CD4-positive, alpha-beta T cell treated with Interleukin-15 for 4 hours (primary cell): Measurements from ENCODE around the gene KCP.

ENCODE experiments used
- DNase-seq: peaks from one replicate; pipeline ENCODE4 v3.0.0-alpha.2; 2020; ENCODE audit warnings: low spot score

The KCP gene

DNA sequence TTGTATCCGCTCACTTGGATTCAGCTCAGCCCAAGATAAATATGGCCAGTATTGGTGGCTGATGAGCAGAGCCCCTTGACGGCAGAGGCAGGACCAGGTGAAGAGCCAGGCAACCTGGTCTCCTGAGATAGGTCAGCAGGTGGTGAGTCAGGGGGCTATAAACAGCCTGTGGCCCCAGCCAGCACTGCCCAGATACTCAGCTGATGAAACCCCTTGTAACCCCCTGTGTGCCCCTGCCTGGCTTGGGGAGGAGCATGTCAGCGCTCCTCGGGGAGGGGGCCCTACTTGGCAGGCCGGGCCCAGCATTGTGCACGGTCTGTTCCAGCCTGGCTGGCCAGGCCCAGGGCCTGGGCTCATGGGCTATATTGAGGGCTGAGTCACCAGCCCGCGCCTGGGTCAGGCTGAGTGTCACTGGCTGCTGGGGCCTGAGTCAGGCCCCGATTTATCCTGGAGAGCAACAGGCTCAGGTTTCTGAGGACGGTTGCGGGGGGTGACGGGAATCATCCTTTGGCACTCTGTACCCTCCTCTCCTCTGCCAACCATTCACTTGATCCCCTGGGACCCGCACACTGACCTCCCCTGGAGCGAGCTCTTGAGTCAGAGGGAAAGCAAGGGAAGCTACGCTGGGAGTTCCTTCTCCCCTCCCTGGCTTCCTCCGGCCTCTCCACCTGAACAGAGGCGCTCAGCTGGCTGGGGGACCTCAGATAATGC, 83.1 kb downstream of the KCP start:
- no peak for DNase-seq

DNA sequence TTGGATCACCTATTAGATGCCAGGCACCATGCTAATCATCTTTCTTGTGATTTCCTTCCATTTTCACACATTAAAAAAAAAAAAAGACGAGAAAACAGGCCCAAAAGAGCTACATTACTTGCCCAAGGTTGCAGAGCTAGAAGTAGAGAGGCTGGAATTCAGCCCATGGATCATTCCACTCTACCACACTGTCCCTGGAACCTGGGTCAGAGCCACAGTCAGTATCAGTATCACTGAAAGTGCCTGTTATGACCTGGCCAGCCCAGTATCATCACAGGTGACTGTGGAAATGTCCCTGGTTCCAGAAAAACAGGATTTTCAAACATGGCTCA, 83.6 kb downstream of the KCP start:
- no peak for DNase-seq
